Right lobe of liver (tissue), 6 donors: ENCODE data around the gene KCNQ5. TPM values are rescaled to one million over a fixed set of nuclear protein-coding genes. Genes with fewer than 3 reads are reported as not detected.

Source experiments
- ATAC-seq, 4 donors: fragments of 200-7000 bp; cut with Tn5 transposase; one replicate each; pipeline ENCODE4 v1.9.1; 2020; ENCODE audit warnings: mild to moderate bottlenecking in 4 of 4, moderate library complexity in 4 of 4
- DNase-seq, 3 donors: peaks; one replicate each; pipeline ENCODE4 v3.0.0-alpha.2; 2020
- H3K27ac ChIP-seq, 3 donors: fragments of 200-600 bp; one replicate each; pipeline ENCODE4 v1.8.0; 2022
- H3K27me3 ChIP-seq, 2 donors: fragments of 200-600 bp; one replicate each; pipeline ENCODE4 v1.8.0; 2022
- H3K36me3 ChIP-seq, 4 donors: fragments of 200-600 bp; sonication (generic) in 1 of 4; one replicate each; pipeline versions ENCODE4 v1.5.1 to v1.8.0; 2017 to 2022; ENCODE audit warnings: control low read depth in 1 of 4
- H3K4me1 ChIP-seq, 4 donors: fragments of 200-600 bp; sonication (generic) in 1 of 4; one replicate each; pipeline versions ENCODE4 v1.5.1 to v1.8.0; 2017 to 2022; ENCODE audit warnings: control low read depth in 1 of 4
- H3K4me3 ChIP-seq, 3 donors: fragments of 200-600 bp; one replicate each; pipeline ENCODE4 v1.8.0; 2022
- H3K9me3 ChIP-seq, 4 donors: fragments of 200-600 bp; sonication (generic) in 1 of 4; one replicate each; pipeline versions ENCODE4 v1.5.1 to v1.8.0; 2017 to 2022; ENCODE audit warnings: control low read depth in 1 of 4
- POLR2A ChIP-seq: fragments of 450-650 bp; IDR thresholded peaks from one replicate; pipeline ENCODE4 v1.6.1; 2017; ENCODE audit warnings: antibody characterized with exemption, mild to moderate bottlenecking
- WGBS: methylation state at CpG from one replicate; pipeline ENCODE4 v1.1.6; 2018; ENCODE audit warnings: low coverage, low lambda C conversion rate; ENCODE audit not compliant: insufficient coverage; ENCODE audit errors: missing lambda C conversion rate; 5-methylcytosine and 5-hydroxymethylcytosine counted together
- intact Hi-C, 2 donors: fragments of 100-400 bp; cut with DNase I; formaldehyde crosslinking; loops; one replicate each; pipeline versions ENCODE4 v1.11.2 to v1.14.1; 2022
- total RNA-seq, 6 experiments: library from RNA; depleted of rRNA in 2 of 6; stranded (reverse); fragments of >200 nt in 2 of 6; fragmentation: NEBNext Ultra II Directional in 3 of 6; extraction: Animal tissue kit (Norgen Biotek cat#: 25700) in 3 of 6; gene quantifications; one replicate each; pipeline versions ENCODE4 v1.1.0 to v1.2.4, GENCODE V29; 2016 to 2023
- TF ChIP-seq, protein P1 (sequence below), 4 donors: fragments of 200-600 bp in 3 of 4; fragments of 450-650 bp in 1 of 4; IDR thresholded peaks; one replicate each; pipeline versions ENCODE4 v1.5.1 to v1.8.0; 2016 to 2022; ENCODE audit warnings: antibody characterized with exemption in 4 of 4, mild to moderate bottlenecking in 2 of 4
- donor health status: DM: no; HTN: yes; CAD: no.
- donor health status: DM: no; HTN: no; CAD: no.
- donor health status: DM: no; HTN: no; CAD: no.
- donor health status: DM: no; HTN: yes; CAD: no.
- donor health status: DM: no; HTN: yes; CAD: no.

Gene KCNQ5
- total RNA-seq, 6 experiments from 2014 or later, result 0.04 to 0.11 TPM; not detected in 4

DNA sequence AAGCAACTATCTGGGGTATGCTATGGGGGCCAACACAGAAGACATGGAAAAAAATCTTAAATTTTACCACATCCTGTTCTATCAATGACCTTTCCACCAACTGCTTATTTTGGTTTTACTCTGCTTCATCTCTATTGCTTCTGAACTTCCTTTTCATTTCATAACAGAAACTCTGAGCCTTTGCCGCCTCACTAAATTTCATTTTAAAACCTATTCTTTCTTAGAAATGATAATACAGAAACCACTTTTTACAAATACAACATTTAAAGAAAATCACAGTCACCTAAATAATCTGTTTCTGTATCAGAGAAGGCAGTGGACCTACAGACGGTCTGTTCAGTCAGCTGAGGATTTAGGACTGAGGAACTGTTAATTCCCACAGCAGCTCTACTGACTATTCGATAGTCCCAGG, 117.5 kb downstream of the KCNQ5 start:
- ATAC-seq (no peak), DNase-seq (no peak)
- no peak overlapping the region for H3K27ac ChIP-seq
- no peaks in the 10 kb centered on the region for H3K36me3 ChIP-seq
- no peak for TF ChIP-seq POLR2A
- intact Hi-C loops, result no loop called here
- no peak overlapping the region for H3K4me3 ChIP-seq
- no peaks in the 10 kb centered on the region for H3K4me1 ChIP-seq
- 35% methylated on average over 3 of the region's 3 CpGs for WGBS
- H3K27me3 ChIP-seq, result no peaks in the 10 kb centered on the region
- no peaks in the 10 kb centered on the region for H3K9me3 ChIP-seq

DNA sequence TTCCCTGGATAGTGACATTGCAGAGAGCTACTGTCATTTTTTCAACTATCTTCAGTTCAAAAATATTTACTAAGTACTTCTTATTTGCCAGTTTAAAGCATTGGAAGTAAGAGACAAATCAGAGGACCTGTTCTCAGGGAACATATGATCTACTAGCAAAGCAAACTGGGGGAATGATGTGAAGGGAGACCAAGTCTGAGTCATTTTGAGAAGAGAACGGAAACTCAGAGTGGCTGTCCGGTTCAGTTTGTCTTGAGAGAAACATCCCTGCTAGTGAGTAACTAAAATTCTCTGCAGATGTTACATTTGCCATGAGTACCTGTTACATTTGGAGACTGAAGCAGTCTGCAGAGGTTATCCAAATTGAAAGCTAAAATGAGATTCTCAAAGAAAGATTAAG, 118.3 kb downstream of the KCNQ5 start:
- ATAC-seq, result no peak
- no peaks in the 10 kb centered on the region for H3K36me3 ChIP-seq
- no peaks in the 10 kb centered on the region for H3K4me1 ChIP-seq
- intact Hi-C loops, result no loop called here
- H3K9me3 ChIP-seq, result no peaks in the 10 kb centered on the region
- no peak for DNase-seq
- H3K27ac ChIP-seq, result no peak overlapping the region
- H3K4me3 ChIP-seq, result no peak overlapping the region
- 41% methylated on average over 2 of the region's 2 CpGs for WGBS
- TF ChIP-seq, protein P1, sequence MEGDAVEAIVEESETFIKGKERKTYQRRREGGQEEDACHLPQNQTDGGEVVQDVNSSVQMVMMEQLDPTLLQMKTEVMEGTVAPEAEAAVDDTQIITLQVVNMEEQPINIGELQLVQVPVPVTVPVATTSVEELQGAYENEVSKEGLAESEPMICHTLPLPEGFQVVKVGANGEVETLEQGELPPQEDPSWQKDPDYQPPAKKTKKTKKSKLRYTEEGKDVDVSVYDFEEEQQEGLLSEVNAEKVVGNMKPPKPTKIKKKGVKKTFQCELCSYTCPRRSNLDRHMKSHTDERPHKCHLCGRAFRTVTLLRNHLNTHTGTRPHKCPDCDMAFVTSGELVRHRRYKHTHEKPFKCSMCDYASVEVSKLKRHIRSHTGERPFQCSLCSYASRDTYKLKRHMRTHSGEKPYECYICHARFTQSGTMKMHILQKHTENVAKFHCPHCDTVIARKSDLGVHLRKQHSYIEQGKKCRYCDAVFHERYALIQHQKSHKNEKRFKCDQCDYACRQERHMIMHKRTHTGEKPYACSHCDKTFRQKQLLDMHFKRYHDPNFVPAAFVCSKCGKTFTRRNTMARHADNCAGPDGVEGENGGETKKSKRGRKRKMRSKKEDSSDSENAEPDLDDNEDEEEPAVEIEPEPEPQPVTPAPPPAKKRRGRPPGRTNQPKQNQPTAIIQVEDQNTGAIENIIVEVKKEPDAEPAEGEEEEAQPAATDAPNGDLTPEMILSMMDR (IDR thresholded peaks at IDR 0.05), result no peak
- TF ChIP-seq POLR2A, result no peak
- no peaks in the 10 kb centered on the region for H3K27me3 ChIP-seq

DNA sequence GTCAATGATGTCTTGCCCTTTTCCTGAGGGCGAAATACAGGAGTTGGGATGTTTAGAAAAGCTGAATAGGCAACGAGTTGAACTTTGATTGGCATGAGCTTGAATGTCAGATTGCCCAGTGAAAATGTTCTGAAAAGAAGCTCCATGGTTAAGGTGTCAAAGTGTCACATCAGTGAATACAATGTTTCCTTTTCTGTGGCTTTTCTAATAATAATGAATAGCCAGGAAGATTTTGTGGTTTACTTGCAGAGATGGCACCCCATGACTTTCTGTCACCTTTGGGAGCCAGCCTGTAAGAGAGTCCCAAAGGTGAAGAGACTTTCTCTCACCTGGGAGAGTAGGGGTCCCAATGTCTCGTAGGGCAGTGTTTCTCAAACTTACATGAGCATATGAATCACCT, 119.2 kb downstream of the KCNQ5 start:
- DNase-seq (no peak), ATAC-seq (no peak)
- no peaks in the 10 kb centered on the region for H3K27me3 ChIP-seq
- no peaks in the 10 kb centered on the region for H3K36me3 ChIP-seq
- no peak for TF ChIP-seq POLR2A
- TF ChIP-seq, protein P1 (IDR thresholded peaks at IDR 0.05), result no peak
- no peaks in the 10 kb centered on the region for H3K9me3 ChIP-seq
- intact Hi-C loops, result no loop called here
- no peak overlapping the region for H3K27ac ChIP-seq
- WGBS, result 38% methylated on average over 3 of the region's 3 CpGs
- H3K4me3 ChIP-seq, result no peak overlapping the region
- no peaks in the 10 kb centered on the region for H3K4me1 ChIP-seq

- Histone ChIP-seq H3K4me3 (no peak overlapping the region), H3K27me3 (no peaks in the 10 kb centered on the region), H3K27ac (no peak overlapping the region), H3K4me1 (no peaks in the 10 kb centered on the region), H3K9me3 (no peaks in the 10 kb centered on the region), H3K36me3 (no peaks in the 10 kb centered on the region)
- ATAC-seq (no peak), DNase-seq (no peak)
- 32% methylated on average over 5 of the region's 5 CpGs for WGBS
- intact Hi-C loops, result no loop called here
- no peak for TF ChIP-seq POLR2A
- TF ChIP-seq, protein P1 (IDR thresholded peaks at IDR 0.05), result no peak
These were observed 120.3 kb downstream of the KCNQ5 start for GRCh38 chr6:72742001-72742673.

DNA sequence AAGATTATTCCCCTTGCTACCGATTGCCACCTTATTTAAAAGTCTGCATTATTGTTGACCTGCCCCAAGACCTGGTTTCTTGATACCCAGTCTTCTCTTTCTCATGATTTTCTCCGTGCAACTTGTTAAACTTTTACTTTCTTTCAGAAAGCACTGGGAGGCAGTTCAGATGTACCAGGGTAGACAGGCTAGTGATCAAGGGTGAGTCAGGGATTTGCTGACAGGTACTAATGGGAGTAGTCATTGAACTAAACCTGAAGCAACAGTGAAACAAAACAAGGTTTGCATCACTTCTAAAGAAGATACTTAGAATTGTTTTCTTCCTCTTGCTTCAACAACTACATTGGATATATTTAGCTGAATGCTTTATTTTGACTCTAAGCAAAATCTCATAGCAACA, 124.4 kb downstream of the KCNQ5 start:
- no peak for ATAC-seq

More for the DNA sequence above, 124.4 kb downstream of the KCNQ5 start:
- Histone ChIP-seq H3K9me3 (no peaks in the 10 kb centered on the region), H3K4me3 (no peak overlapping the region), H3K4me1 (no peaks in the 10 kb centered on the region), H3K27me3 (no peaks in the 10 kb centered on the region), H3K36me3 (no peaks in the 10 kb centered on the region), H3K27ac (no peak overlapping the region)
- intact Hi-C loops, result no loop called here
- no peak for DNase-seq
- TF ChIP-seq POLR2A, result no peak
- TF ChIP-seq, protein P1 (IDR thresholded peaks at IDR 0.05), result no peak
- 46% methylated on average over 2 of the region's 2 CpGs for WGBS
